HepG2 (cell line): ENCODE results near the gene TNFRSF6B. TPM values are rescaled to one million over a fixed set of nuclear protein-coding genes. Genes with fewer than 3 reads are reported as not detected.

Source experiments
- AKAP8 ChIP-seq: sonication (generic); formaldehyde crosslinking; IDR thresholded peaks from 2 replicates; pipeline ENCODE4 v1.5.1; 2020; ENCODE audit warnings: mild to moderate bottlenecking, missing genetic modification reagents
- ETS1 ChIP-seq: sonication (generic); formaldehyde crosslinking; IDR thresholded peaks from 2 replicates; pipeline ENCODE4 v1.4.0; 2020; ENCODE audit warnings: missing genetic modification reagents
- GTF3A ChIP-seq: sonication (generic); formaldehyde crosslinking; conservative IDR thresholded peaks from 2 replicates; pipeline ENCODE4 v1.4.0; 2020; ENCODE audit warnings: mild to moderate bottlenecking, missing genetic modification reagents
- HOXA7 ChIP-seq: sonication (generic); formaldehyde crosslinking; IDR thresholded peaks from 2 replicates; pipeline ENCODE4 v1.8.1; 2022; ENCODE audit warnings: mild to moderate bottlenecking, missing genetic modification reagents, moderate library complexity
- ISL2 ChIP-seq: sonication (generic); formaldehyde crosslinking; IDR thresholded peaks from 2 replicates; pipeline ENCODE4 v1.5.0; 2020; ENCODE audit warnings: missing genetic modification reagents
- KDM6A ChIP-seq: IDR thresholded peaks from 2 replicates; pipeline ENCODE4 v1.6.1; 2016; ENCODE audit warnings: low read depth
- KLF11 ChIP-seq: IDR thresholded peaks from 2 replicates; pipeline ENCODE4 v1.6.1; 2016; ENCODE audit warnings: missing compliant biosample characterization
- NFIB ChIP-seq: sonication (generic); formaldehyde crosslinking; IDR thresholded peaks from 2 replicates; pipeline ENCODE4 v1.9.0; 2021; ENCODE audit warnings: missing genetic modification reagents, mild to moderate bottlenecking, borderline replicate concordance
- PAF1 ChIP-seq: IDR thresholded peaks from 2 replicates; pipeline ENCODE4 v1.6.1; 2016; ENCODE audit warnings: missing genetic modification reagents, missing compliant biosample characterization
- PREB ChIP-seq: sonication (generic); formaldehyde crosslinking; IDR thresholded peaks from 2 replicates; pipeline ENCODE4 v1.4.0; 2020; ENCODE audit warnings: missing genetic modification reagents
- RARA ChIP-seq: IDR thresholded peaks from 2 replicates; pipeline ENCODE4 v1.6.1; 2016; ENCODE audit warnings: missing genetic modification reagents, missing compliant biosample characterization
- RBFOX2 ChIP-seq: fragments of 200-400 bp; formaldehyde crosslinking; IDR thresholded peaks from 2 replicates; pipeline ENCODE4 v1.6.1; 2017; ENCODE audit warnings: low read depth, mild to moderate bottlenecking, low read length
- SMAD3 ChIP-seq: sonication (generic); formaldehyde crosslinking; IDR thresholded peaks from 2 replicates; pipeline ENCODE4 v1.4.0; 2020; ENCODE audit warnings: missing genetic modification reagents
- SMYD3 ChIP-seq: sonication (generic); formaldehyde crosslinking; IDR thresholded peaks from 2 replicates; pipeline ENCODE4 v1.8.1; 2023; ENCODE audit warnings: mild to moderate bottlenecking, missing genetic modification reagents
- XRCC5 ChIP-seq: fragments of 200-400 bp; formaldehyde crosslinking; optimal IDR thresholded peaks from 2 replicates; pipeline ENCODE3; 2017; ENCODE audit warnings: mild to moderate bottlenecking, low read length
- ZNF205 ChIP-seq: IDR thresholded peaks from 2 replicates; pipeline ENCODE4 v1.6.1; 2018; ENCODE audit warnings: missing biosample characterization, missing genetic modification reagents
- ZNF550 ChIP-seq: sonication (generic); formaldehyde crosslinking; IDR thresholded peaks from 2 replicates; pipeline ENCODE4 v1.4.0; 2020; ENCODE audit warnings: mild to moderate bottlenecking, missing genetic modification reagents, borderline replicate concordance
- ZNF563 ChIP-seq: sonication (generic); formaldehyde crosslinking; IDR thresholded peaks from 2 replicates; pipeline ENCODE4 v1.8.0; 2022; ENCODE audit warnings: mild to moderate bottlenecking, moderate library complexity, missing genetic modification reagents
- ZNF607 ChIP-seq: sonication (generic); formaldehyde crosslinking; IDR thresholded peaks from 2 replicates; pipeline ENCODE4 v1.5.1; 2020; ENCODE audit warnings: missing genetic modification reagents, mild to moderate bottlenecking, borderline replicate concordance
- ZNF670 ChIP-seq: sonication (generic); formaldehyde crosslinking; IDR thresholded peaks from 2 replicates; pipeline ENCODE4 v1.8.0; 2022; ENCODE audit warnings: mild to moderate bottlenecking, missing genetic modification reagents, borderline replicate concordance
- ZNF709 ChIP-seq: sonication (generic); formaldehyde crosslinking; IDR thresholded peaks from 2 replicates; pipeline ENCODE4 v1.5.0; 2020; ENCODE audit warnings: mild to moderate bottlenecking, missing genetic modification reagents
- ZNF776 ChIP-seq: sonication (generic); formaldehyde crosslinking; IDR thresholded peaks from 2 replicates; pipeline ENCODE4 v1.4.0; 2020; ENCODE audit warnings: mild to moderate bottlenecking, missing genetic modification reagents
- ZNF839 ChIP-seq: sonication (generic); formaldehyde crosslinking; IDR thresholded peaks from 2 replicates; pipeline ENCODE4 v1.4.0; 2020; ENCODE audit warnings: missing genetic modification reagents, mild to moderate bottlenecking, borderline replicate concordance
- ZNF841 ChIP-seq: sonication (generic); formaldehyde crosslinking; IDR thresholded peaks from 2 replicates; pipeline ENCODE4 v1.8.1; 2023; ENCODE audit warnings: missing genetic modification reagents, borderline replicate concordance
- ZSCAN29 ChIP-seq: sonication (generic); formaldehyde crosslinking; conservative IDR thresholded peaks from 2 replicates; pipeline ENCODE4 v1.4.0; 2020; ENCODE audit warnings: mild to moderate bottlenecking, missing genetic modification reagents
- ZSCAN30 ChIP-seq: sonication (generic); formaldehyde crosslinking; IDR thresholded peaks from 2 replicates; pipeline ENCODE4 v1.5.0; 2020; ENCODE audit warnings: mild to moderate bottlenecking, missing genetic modification reagents
- polyA plus RNA-seq, 8 experiments: library from polyadenylated mRNA; depleted of rRNA in 3 of 8; stranded (reverse) in 7 of 8; unstranded in 1 of 8; fragments of >200 nt; fragmentation: Illumina TruSeq in 4 of 8; extraction: Trizol in 4 of 8; gene quantifications; 2 replicates each; pipeline versions ENCODE4 v1.2.1 to v1.2.3, GENCODE V29; 2011 to 2016; ENCODE audit warnings: low read depth in 4 of 8, missing spikeins in 1 of 8, mixed read lengths in 1 of 8; ENCODE audit not compliant: insufficient read depth in 1 of 8
- total RNA-seq, 5 experiments: library from RNA; depleted of rRNA; stranded (reverse); fragments of >200 nt; fragmentation: Illumina TruSeq; extraction: Trizol; gene quantifications; 2 replicates each; pipeline ENCODE4 v1.2.3, GENCODE V29; 2016; ENCODE audit warnings: low read depth in 1 of 5
- TF ChIP-seq, protein P1 (sequence below): sonication (generic); IDR thresholded peaks from 2 replicates; pipeline ENCODE4 v1.6.1; 2016; ENCODE audit warnings: low read depth, borderline replicate concordance
- TF ChIP-seq, protein P2 (sequence below): IDR thresholded peaks from 2 replicates; pipeline ENCODE4 v1.6.1; 2018; ENCODE audit warnings: missing genetic modification reagents, mild to moderate bottlenecking, missing compliant biosample characterization

Gene TNFRSF6B
- total and polyA plus RNA-seq, 2 of the 13 experiments (the other 11 are each of a cell fraction or from before 2014, with no cell fraction given): 0.24 TPM; not detected in 1

DNA sequence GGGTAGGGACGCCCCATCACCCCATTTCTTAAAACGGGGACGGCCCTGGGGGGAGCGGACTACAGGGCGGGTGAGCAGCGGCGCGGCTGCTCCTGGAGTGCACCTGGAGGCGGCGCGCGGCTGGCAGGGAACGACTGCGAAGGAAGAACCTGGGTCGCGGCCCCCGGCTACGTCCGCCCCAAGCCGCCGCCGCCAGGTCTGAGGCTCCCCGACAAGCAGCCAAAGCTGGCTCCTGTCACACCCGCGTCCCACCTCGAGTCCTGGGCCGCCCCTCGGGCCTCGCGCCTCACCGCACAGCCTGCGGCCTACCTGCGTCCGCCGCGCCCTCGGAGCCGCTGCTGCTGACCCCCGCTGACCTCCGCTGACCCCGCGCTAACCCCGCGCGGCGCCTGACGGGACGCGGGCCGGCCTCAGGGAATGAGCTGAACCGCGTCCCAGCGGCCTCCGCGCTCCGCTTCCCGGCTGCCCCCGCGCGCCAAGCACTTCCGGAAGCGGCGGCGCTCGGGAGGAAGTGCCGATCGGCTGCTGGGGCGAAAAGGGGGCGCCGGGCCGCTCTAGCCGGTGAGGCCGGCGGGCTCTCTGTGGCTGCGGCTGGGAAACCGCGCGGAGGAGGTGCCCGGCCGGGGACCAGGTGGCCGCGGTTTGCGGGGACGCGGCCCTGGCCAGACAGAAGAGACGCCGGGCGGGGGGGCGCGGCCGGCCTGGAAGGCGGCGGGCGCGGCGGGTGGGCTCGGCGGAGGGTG, 11.3 kb downstream of the TNFRSF6B start, which contains the start of the genes ARFRP1 and ZGPAT (continued):
- TF ChIP-seq, protein P1, sequence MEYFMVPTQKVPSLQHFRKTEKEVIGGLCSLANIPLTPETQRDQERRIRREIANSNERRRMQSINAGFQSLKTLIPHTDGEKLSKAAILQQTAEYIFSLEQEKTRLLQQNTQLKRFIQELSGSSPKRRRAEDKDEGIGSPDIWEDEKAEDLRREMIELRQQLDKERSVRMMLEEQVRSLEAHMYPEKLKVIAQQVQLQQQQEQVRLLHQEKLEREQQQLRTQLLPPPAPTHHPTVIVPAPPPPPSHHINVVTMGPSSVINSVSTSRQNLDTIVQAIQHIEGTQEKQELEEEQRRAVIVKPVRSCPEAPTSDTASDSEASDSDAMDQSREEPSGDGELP: peak; percentile 91; the same call in 1 of the 2 replicates
- peak; percentile 89 for TF ChIP-seq XRCC5
- TF ChIP-seq ZNF563 (CRISPR knock-in tag): peak; percentile 99
- TF ChIP-seq ZNF709 (CRISPR knock-in tag): peak; percentile 98
- peak; percentile 89; the same call in 1 of the 2 replicates for TF ChIP-seq ZNF670 (CRISPR knock-in tag)
- TF ChIP-seq SMYD3: peak; percentile 97
- TF ChIP-seq ZNF550 (CRISPR knock-in tag): no peak
- TF ChIP-seq ISL2 (CRISPR knock-in tag): peak; percentile 75; the same call in 1 of the 2 replicates
- TF ChIP-seq ZNF841 (CRISPR knock-in tag): peak; percentile 72; the same call in 1 of the 2 replicates
- TF ChIP-seq KDM6A (CRISPR knock-in tag): no peak
- TF ChIP-seq PREB (CRISPR knock-in tag): no peak
- no peak for TF ChIP-seq HOXA7 (CRISPR knock-in tag)
- TF ChIP-seq, protein P2, sequence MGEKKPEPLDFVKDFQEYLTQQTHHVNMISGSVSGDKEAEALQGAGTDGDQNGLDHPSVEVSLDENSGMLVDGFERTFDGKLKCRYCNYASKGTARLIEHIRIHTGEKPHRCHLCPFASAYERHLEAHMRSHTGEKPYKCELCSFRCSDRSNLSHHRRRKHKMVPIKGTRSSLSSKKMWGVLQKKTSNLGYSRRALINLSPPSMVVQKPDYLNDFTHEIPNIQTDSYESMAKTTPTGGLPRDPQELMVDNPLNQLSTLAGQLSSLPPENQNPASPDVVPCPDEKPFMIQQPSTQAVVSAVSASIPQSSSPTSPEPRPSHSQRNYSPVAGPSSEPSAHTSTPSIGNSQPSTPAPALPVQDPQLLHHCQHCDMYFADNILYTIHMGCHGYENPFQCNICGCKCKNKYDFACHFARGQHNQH: peak; percentile 90
- no peak for TF ChIP-seq PAF1 (CRISPR knock-in tag)
- no peak; the same call in 1 of the 2 replicates for TF ChIP-seq GTF3A (CRISPR knock-in tag)
- TF ChIP-seq NFIB (CRISPR knock-in tag): no peak
- peak; percentile 93 for TF ChIP-seq ZNF607 (CRISPR knock-in tag)
- no peak; the same call in 1 of the 2 replicates for TF ChIP-seq SMAD3 (CRISPR knock-in tag)
- TF ChIP-seq AKAP8 (CRISPR knock-in tag): no peak; the same call in 1 of the 2 replicates
- peak; percentile 94 for TF ChIP-seq ETS1
- TF ChIP-seq RBFOX2: peak; percentile 95
- no peak for TF ChIP-seq KLF11
- TF ChIP-seq RARA: peak; percentile 99
- TF ChIP-seq ZSCAN30: no peak
- peak; percentile 80; the same call in 1 of the 2 replicates for TF ChIP-seq ZNF776
- TF ChIP-seq ZNF205 (CRISPR knock-in tag): peak; percentile 86
- TF ChIP-seq ZNF839 (CRISPR knock-in tag): no peak; the same call in 1 of the 2 replicates
- peak; percentile 40; the same call in 1 of the 2 replicates for TF ChIP-seq ZSCAN29 (CRISPR knock-in tag)
